ENCODE data around the gene NDUFB3.

Gene NDUFB3

DNA sequence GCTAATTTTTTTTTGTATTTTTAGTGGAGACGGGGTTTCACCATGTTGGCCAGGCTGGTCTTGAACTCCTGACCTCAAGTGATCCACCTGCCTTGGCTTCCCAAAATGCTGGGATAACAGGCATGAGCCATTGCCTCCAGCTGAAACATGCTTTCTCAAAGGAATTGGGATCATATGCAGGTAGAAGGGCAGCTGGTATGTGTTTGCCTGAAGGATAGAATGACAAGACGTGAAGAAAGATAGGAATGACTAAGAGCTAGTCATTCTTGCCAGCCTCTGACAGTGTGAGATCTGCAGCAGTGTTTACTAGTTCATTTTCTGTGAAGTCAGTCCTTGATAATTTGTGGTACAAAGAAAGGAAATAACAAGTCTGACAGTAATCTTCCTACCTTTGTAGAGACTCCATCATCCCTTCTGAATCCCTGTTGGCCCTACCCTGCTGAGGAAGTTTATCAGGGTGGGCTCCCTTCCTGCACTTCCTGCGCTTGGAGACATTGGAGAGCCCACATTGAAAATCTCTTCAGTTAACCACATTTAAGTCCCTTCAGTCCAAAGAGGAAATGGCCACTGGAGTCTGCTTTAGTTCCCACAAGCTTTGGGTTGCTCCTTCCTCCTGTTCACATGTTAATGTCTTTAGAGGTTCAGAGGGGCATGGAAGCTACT, 58.9 kb downstream of the NDUFB3 start:
- DNase-seq: no peak

DNA sequence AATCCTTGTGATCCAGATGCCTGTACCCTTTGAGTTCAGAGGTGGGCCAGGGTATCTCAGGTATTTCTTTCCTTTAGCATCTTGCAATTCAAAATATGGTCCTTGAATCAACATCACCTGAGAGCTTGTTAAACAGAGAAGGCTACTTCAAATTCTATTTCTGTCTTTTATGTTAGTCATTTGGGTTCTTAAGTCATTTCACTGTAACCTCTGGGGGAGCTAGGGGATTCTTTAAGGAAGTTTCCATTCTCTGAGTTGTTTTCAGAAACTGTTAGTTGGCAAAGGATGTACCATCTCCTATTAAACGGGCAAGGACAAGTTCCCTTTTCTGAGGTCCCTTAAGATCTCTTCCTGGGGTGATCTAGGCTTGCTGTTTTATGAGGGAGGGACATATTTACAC, 60.7 kb downstream of the NDUFB3 start:
- no peak for DNase-seq

Measured in stimulated activated CD4-positive, alpha-beta T cell treated with anti-CD3 and anti-CD28 coated beads, Interleukin-4, amount 100 ng/mL, for 1 hour (primary cell).